GM18511 (cell line): Measurements from ENCODE around the gene HOMER3.

Experiments
- ATAC-seq: cut with Tn5 transposase; IDR thresholded peaks from one replicate; pipeline ENCODE4 v1.9.1; 2021; ENCODE audit warnings: mild to moderate bottlenecking, moderate library complexity; ENCODE audit not compliant: unreplicated experiment

HOMER3 gene

GRCh38 chr19:18940769-18941627 is at the start of gene HOMER3:
Gene HOMER3, minus strand, starts transcription at chr19:18941217. Its CDS starts 2,235 bp downstream, at chr19:18938982.
- no peak for ATAC-seq

GRCh38 chr19:18990128-18990708 is 49.2 kb upstream of the HOMER3 start:
- no peak for ATAC-seq

GRCh38 chr19:18989316-18989715 is 48.3 kb upstream of the HOMER3 start:
- ATAC-seq = no peak

- ATAC-seq = no peak
These were observed 46.4 kb upstream of the HOMER3 start for GRCh38 chr19:18987456-18987855.

GRCh38 chr19:18985257-18985656 is 44.2 kb upstream of the HOMER3 start:
- ATAC-seq = no peak

- no peak for ATAC-seq
These were observed 43.2 kb upstream of the HOMER3 start for GRCh38 chr19:18984251-18984650.

GRCh38 chr19:18982669-18983068 is 41.7 kb upstream of the HOMER3 start:
- ATAC-seq = no peak

- no peak for ATAC-seq
These were observed 39.5 kb upstream of the HOMER3 start for GRCh38 chr19:18980432-18981020.

GRCh38 chr19:18978616-18979015 is 37.6 kb upstream of the HOMER3 start:
- ATAC-seq = no peak

GRCh38 chr19:18975869-18976268 is 34.9 kb upstream of the HOMER3 start:
- no peak for ATAC-seq

GRCh38 chr19:18975011-18975410 is 34.0 kb upstream of the HOMER3 start:
- no peak for ATAC-seq

GRCh38 chr19:18972851-18973250 is 31.8 kb upstream of the HOMER3 start:
- ATAC-seq = no peak

- no peak for ATAC-seq
These were observed 31.3 kb upstream of the HOMER3 start for GRCh38 chr19:18972301-18972811.

GRCh38 chr19:18969931-18970659 is 29.1 kb upstream of the HOMER3 start:
- ATAC-seq = no peak

- no peak for ATAC-seq
These were observed 26.5 kb upstream of the HOMER3 start for GRCh38 chr19:18967358-18968146.

GRCh38 chr19:18966307-18966706 is 25.3 kb upstream of the HOMER3 start:
- no peak for ATAC-seq

- no peak for ATAC-seq
These were observed 23.1 kb upstream of the HOMER3 start for GRCh38 chr19:18964121-18964520.

- ATAC-seq = no peak
These were observed 21.0 kb upstream of the HOMER3 start for GRCh38 chr19:18961767-18962620.

- no peak for ATAC-seq
These were observed 19.4 kb upstream of the HOMER3 start for GRCh38 chr19:18960370-18960769.
